ENCODE results near the gene BAHCC1.

Gene BAHCC1

GRCh38 chr17:81492202-81492601 is 96.9 kb downstream of the BAHCC1 start:
- Histone ChIP-seq H3K27ac (ENCODE audit: low read depth, low read length) (no peak overlapping the region), H3K36me3 (ENCODE audit: control insufficient read depth, low read length) (no peaks in the 10 kb centered on the region), H3F3A (ENCODE audit: control insufficient read depth, insufficient read depth) (no peaks in the 10 kb centered on the region), H3K79me2 (ENCODE audit: control insufficient read depth, low read length) (no peaks in the 10 kb centered on the region), H4K20me1 (ENCODE audit: control insufficient read depth, insufficient read depth, low read depth, low read length) (no peaks in the 10 kb centered on the region), H3K4me3 (ENCODE audit: low read length) (no peak overlapping the region), H3K9me3 (ENCODE audit: control insufficient read depth, insufficient read depth, low read length) (no peaks in the 10 kb centered on the region), H3K27me3 (ENCODE audit: control insufficient read depth, low read length) (peaks cover 22% of the 10 kb centered on the region), H3K4me1 (ENCODE audit: control insufficient read depth, low read length) (peaks cover 9% of the 10 kb centered on the region), H3K4me2 (ENCODE audit: low read length) (no peak overlapping the region), H3K9me2 (replicated peaks; ENCODE audit: control insufficient read depth, low read length) (no peaks in the 10 kb centered on the region)
- TF ChIP-seq EZH2phosphoT487 (IDR thresholded peaks at IDR 0.05; ENCODE audit: borderline replicate concordance, low read length) (no peak), CTCF (IDR thresholded peaks at IDR 0.05; ENCODE audit: low read depth, low read length, poor library complexity, severe bottlenecking) (no peak)

DNA sequence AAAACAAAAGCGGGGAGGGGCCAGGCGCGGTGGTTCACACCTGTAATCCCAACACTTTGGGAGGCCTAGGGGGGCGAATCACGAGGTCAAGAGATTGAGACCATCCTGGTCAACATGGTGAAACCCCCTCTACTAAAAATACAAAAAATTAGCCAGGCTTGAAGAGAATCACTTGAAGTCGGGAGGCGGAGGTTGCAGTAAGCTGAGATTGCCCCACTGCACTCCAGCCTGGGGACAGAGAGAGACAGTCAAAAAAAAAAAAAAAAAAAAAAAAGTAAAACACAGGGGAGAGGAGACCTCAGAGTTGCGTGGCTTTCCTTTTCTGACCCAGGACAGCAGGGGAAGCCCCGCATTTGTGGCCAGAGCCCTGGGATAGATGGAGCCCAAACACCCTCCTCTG is 97.4 kb downstream of the BAHCC1 start:
- no peaks in the 10 kb centered on the region for H4K20me1 ChIP-seq (ENCODE audit: control insufficient read depth, insufficient read depth, low read depth, low read length)
- no peak overlapping the region for H3K27ac ChIP-seq (ENCODE audit: low read depth, low read length)
- H3K4me1 ChIP-seq (ENCODE audit: control insufficient read depth, low read length) = peaks cover 9% of the 10 kb centered on the region
- H3K4me2 ChIP-seq (ENCODE audit: low read length) = no peak overlapping the region
- H3K9me2 ChIP-seq (replicated peaks; ENCODE audit: control insufficient read depth, low read length) = no peaks in the 10 kb centered on the region
- H3K36me3 ChIP-seq (ENCODE audit: control insufficient read depth, low read length) = no peaks in the 10 kb centered on the region
- no peak overlapping the region for H3K4me3 ChIP-seq (ENCODE audit: low read length)
- no peaks in the 10 kb centered on the region for H3F3A ChIP-seq (ENCODE audit: control insufficient read depth, insufficient read depth)
- H3K27me3 ChIP-seq (ENCODE audit: control insufficient read depth, low read length) = peaks cover 22% of the 10 kb centered on the region
- H3K79me2 ChIP-seq (ENCODE audit: control insufficient read depth, low read length) = no peaks in the 10 kb centered on the region
- H3K9me3 ChIP-seq (ENCODE audit: control insufficient read depth, insufficient read depth, low read length) = no peaks in the 10 kb centered on the region
- TF ChIP-seq EZH2phosphoT487 (IDR thresholded peaks at IDR 0.05; ENCODE audit: borderline replicate concordance, low read length) (no peak), CTCF (IDR thresholded peaks at IDR 0.05; ENCODE audit: low read depth, low read length, poor library complexity, severe bottlenecking) (no peak)

DNA sequence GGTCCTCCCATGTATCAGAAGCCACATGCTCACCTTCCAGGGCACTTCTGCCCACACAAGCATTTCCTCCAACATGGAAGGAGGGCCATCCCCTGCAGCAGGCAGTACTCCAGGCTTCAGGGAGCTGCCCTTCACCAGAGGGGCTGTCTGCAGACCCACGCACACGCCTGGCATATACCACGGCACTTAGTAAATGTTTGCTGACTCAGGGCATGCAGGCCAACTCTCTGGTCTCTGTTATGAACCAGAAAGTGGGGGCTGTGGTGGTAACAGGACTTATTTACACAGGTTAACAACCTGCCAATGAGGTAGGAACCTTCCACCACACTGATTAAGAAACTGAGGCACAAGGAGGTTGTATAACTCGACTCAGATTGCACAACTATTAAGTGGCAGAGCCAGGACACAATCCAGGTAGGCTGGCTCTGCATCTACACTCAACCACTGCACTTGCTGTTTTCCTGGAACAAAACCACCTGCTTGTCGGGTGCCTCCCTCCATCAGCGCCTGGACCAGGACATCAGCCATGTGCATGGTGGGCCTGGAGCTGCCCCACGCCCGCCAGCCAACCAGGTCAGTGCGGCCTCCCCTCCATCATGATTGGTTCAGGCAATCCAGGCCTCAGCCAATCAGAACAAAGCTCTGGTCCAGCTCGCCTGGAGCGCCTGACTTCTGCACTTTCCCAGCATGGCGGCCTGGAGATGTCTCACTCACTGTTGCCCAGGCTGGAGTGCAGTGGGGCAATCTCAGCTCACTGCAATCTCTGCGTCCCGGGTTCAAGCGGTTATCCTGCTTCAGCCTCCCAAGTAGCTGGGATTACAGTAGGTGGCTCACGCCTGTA is 98.2 kb downstream of the BAHCC1 start:
- Histone ChIP-seq H3K27ac (ENCODE audit: low read depth, low read length) (no peak overlapping the region), H3K4me2 (ENCODE audit: low read length) (no peak overlapping the region), H3K9me2 (replicated peaks; ENCODE audit: control insufficient read depth, low read length) (no peaks in the 10 kb centered on the region), H3K79me2 (ENCODE audit: control insufficient read depth, low read length) (no peaks in the 10 kb centered on the region), H3K9me3 (ENCODE audit: control insufficient read depth, insufficient read depth, low read length) (no peaks in the 10 kb centered on the region), H3K4me3 (ENCODE audit: low read length) (no peak overlapping the region), H3F3A (ENCODE audit: control insufficient read depth, insufficient read depth) (no peaks in the 10 kb centered on the region), H3K27me3 (ENCODE audit: control insufficient read depth, low read length) (peaks cover 22% of the 10 kb centered on the region), H3K4me1 (ENCODE audit: control insufficient read depth, low read length) (peaks cover 9% of the 10 kb centered on the region), H3K36me3 (ENCODE audit: control insufficient read depth, low read length) (no peaks in the 10 kb centered on the region), H4K20me1 (ENCODE audit: control insufficient read depth, insufficient read depth, low read depth, low read length) (no peaks in the 10 kb centered on the region)
- TF ChIP-seq CTCF (IDR thresholded peaks at IDR 0.05; ENCODE audit: low read depth, low read length, poor library complexity, severe bottlenecking) (no peak), EZH2phosphoT487 (IDR thresholded peaks at IDR 0.05; ENCODE audit: borderline replicate concordance, low read length) (no peak)
